GM12878 (cell line): ENCODE measurements around the gene HCAR2. TPM values are rescaled to one million over a fixed set of nuclear protein-coding genes. Genes with fewer than 3 reads are reported as not detected.

Experiments used
- CHD1 ChIP-seq: IDR thresholded peaks from 2 replicates; pipeline ENCODE4 v1.6.1; 2012; ENCODE audit warnings: low read depth, low read length, improper control_type of control experiment
- DPF2 ChIP-seq: fragments of 450-650 bp; IDR thresholded peaks from 2 replicates; pipeline ENCODE4 v1.6.1; 2017; ENCODE audit warnings: mild to moderate bottlenecking
- E2F4 ChIP-seq: IDR thresholded peaks from 2 replicates; pipeline ENCODE4 v1.6.1; 2012; ENCODE audit warnings: low read depth, low read length, improper control_type of control experiment
- FOS ChIP-seq: IDR thresholded peaks from 3 replicates; pipeline ENCODE4 v1.6.1; 2011; ENCODE audit warnings: borderline replicate concordance; ENCODE audit not compliant: insufficient read length; ENCODE audit errors: extremely low read depth
- MEF2A ChIP-seq: IDR thresholded peaks from 2 replicates; pipeline ENCODE4 v1.6.1; 2011; ENCODE audit warnings: low read depth, mild to moderate bottlenecking, low read length, moderate library complexity; ENCODE audit not compliant: insufficient read depth
- MLLT1 ChIP-seq: fragments of 450-650 bp; IDR thresholded peaks from 2 replicates; pipeline ENCODE4 v1.6.1; 2016; ENCODE audit warnings: mild to moderate bottlenecking
- MTA3 ChIP-seq: IDR thresholded peaks from 2 replicates; pipeline ENCODE4 v1.6.1; 2012; ENCODE audit warnings: low read length, inconsistent platforms, borderline replicate concordance
- POU2F2 ChIP-seq: IDR thresholded peaks from 3 replicates; pipeline ENCODE4 v1.6.1; 2011; ENCODE audit warnings: low read depth, mild to moderate bottlenecking, low read length, borderline replicate concordance
- RELA ChIP-seq: fragments of 450-650 bp; IDR thresholded peaks from 2 replicates; pipeline ENCODE4 v1.8.0; 2014; ENCODE audit warnings: borderline replicate concordance; ENCODE audit not compliant: partially characterized antibody
- SREBF2 ChIP-seq: IDR thresholded peaks from 2 replicates; pipeline ENCODE4 v1.6.1; 2012; ENCODE audit warnings: mild to moderate bottlenecking, low read length
- WRNIP1 ChIP-seq: IDR thresholded peaks from 2 replicates; pipeline ENCODE4 v1.6.1; 2011; ENCODE audit warnings: low read depth, low read length, improper control_type of control experiment, borderline replicate concordance
- YY1 ChIP-seq: IDR thresholded peaks from 2 replicates; pipeline ENCODE4 v1.6.1; 2011; ENCODE audit warnings: low read depth, mild to moderate bottlenecking, low read length
- polyA plus RNA-seq, 11 experiments: library from polyadenylated mRNA; depleted of rRNA in 4 of 11; unstranded in 6 of 11; stranded (reverse) in 5 of 11; fragments of >200 nt; fragmentation: Nextera tagmentation in 4 of 11; fragmentation: Illumina TruSeq in 1 of 11; extraction: Ambion mirVana in 4 of 11; extraction: Trizol in 1 of 11; gene quantifications; 1 replicate in 1 of 11; 2 replicates in 10 of 11; pipeline versions ENCODE4 v1.2.1 to v1.2.3, GENCODE V29; 2011 to 2016; ENCODE audit warnings: inconsistent platforms in 2 of 11, missing spikeins in 2 of 11, low read depth in 1 of 11
- total RNA-seq, 4 experiments: library from RNA; depleted of rRNA in 3 of 4; stranded (reverse); fragments of >200 nt in 3 of 4; fragmentation: Illumina TruSeq in 1 of 4; extraction: Trizol in 1 of 4; gene quantifications; 2 replicates each; pipeline versions ENCODE4 v1.2.1 to v1.2.3, GENCODE V29; 2013 to 2021
- TF ChIP-seq, protein P1 (sequence below): fragments of 450-650 bp; IDR thresholded peaks from 2 replicates; pipeline ENCODE4 v1.6.1; 2017; ENCODE audit warnings: mild to moderate bottlenecking
- TF ChIP-seq, protein P2 (sequence below): fragments of 450-650 bp; IDR thresholded peaks from 2 replicates; pipeline ENCODE4 v1.6.1; 2017; ENCODE audit warnings: mild to moderate bottlenecking, moderate library complexity
- TF ChIP-seq, protein P3 (sequence below): fragments of 150-350 bp; IDR thresholded peaks from 2 replicates; pipeline ENCODE4 v1.6.1; 2014; ENCODE audit warnings: mild to moderate bottlenecking, low read depth, low read length
- TF ChIP-seq, protein P4 (sequence below): fragments of 450-650 bp; IDR thresholded peaks from 2 replicates; pipeline ENCODE4 v1.6.1; 2017; ENCODE audit warnings: low read depth, mild to moderate bottlenecking, moderate library complexity

Gene HCAR2
- total and polyA plus RNA-seq, 10 of the 15 experiments (the other 5 are each of a cell fraction or from before 2014, with no cell fraction given), result 0.19 to 0.66 (median 0.35) TPM

DNA sequence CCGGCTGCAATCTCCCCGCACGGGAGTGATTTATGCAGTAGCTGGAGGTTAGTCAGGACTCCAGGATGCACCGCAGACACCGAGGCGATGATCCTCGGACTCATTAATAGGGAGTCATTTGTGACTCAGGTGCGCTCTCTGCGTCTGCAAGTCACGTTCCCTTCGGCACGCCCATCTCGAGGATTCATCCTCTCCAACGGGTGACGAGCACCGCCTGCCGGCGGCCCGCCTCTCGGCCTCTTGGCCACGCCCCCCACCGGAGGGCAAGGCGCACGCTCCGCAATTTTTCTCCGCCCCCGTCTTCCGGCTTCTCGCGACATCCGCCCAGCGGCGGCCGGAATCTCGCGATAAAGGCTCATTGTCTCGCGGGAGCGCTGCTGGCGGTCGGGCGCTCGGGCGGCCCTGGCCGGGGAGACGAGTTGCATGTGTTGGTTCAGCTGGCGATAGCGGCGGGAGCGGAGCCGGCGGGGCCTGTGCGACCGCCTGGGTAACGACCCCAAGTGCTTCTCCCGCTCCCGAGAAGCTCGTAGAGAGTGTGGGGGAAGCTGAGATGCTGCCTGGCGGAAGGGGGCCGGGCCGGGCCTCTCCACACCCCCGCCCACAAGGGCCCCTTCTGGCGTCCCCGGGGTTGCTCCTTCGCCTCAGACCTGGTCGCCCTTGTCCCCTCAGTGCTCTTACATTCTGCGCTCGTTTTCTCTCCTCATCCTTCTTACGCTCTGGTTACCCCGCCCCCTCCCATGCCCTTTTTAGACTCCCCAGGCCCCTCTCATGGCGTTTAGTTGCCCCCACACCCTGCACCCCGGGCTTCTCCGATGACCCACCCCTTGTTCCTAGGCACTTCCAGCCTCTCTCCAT lies 49.5 kb upstream of the HCAR2 start, which contains the start of gene DENR (continued):
- TF ChIP-seq, protein P1, sequence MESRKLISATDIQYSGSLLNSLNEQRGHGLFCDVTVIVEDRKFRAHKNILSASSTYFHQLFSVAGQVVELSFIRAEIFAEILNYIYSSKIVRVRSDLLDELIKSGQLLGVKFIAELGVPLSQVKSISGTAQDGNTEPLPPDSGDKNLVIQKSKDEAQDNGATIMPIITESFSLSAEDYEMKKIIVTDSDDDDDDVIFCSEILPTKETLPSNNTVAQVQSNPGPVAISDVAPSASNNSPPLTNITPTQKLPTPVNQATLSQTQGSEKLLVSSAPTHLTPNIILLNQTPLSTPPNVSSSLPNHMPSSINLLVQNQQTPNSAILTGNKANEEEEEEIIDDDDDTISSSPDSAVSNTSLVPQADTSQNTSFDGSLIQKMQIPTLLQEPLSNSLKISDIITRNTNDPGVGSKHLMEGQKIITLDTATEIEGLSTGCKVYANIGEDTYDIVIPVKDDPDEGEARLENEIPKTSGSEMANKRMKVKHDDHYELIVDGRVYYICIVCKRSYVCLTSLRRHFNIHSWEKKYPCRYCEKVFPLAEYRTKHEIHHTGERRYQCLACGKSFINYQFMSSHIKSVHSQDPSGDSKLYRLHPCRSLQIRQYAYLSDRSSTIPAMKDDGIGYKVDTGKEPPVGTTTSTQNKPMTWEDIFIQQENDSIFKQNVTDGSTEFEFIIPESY, result peak; percentile 89; the same call in 1 of the 2 replicates
- peak; percentile 66; the same call in 2 of the 3 replicates for TF ChIP-seq POU2F2
- no peak for TF ChIP-seq E2F4
- no peak for TF ChIP-seq CHD1
- TF ChIP-seq YY1, result peak; percentile 89
- TF ChIP-seq MTA3, result no peak
- TF ChIP-seq, protein P2, sequence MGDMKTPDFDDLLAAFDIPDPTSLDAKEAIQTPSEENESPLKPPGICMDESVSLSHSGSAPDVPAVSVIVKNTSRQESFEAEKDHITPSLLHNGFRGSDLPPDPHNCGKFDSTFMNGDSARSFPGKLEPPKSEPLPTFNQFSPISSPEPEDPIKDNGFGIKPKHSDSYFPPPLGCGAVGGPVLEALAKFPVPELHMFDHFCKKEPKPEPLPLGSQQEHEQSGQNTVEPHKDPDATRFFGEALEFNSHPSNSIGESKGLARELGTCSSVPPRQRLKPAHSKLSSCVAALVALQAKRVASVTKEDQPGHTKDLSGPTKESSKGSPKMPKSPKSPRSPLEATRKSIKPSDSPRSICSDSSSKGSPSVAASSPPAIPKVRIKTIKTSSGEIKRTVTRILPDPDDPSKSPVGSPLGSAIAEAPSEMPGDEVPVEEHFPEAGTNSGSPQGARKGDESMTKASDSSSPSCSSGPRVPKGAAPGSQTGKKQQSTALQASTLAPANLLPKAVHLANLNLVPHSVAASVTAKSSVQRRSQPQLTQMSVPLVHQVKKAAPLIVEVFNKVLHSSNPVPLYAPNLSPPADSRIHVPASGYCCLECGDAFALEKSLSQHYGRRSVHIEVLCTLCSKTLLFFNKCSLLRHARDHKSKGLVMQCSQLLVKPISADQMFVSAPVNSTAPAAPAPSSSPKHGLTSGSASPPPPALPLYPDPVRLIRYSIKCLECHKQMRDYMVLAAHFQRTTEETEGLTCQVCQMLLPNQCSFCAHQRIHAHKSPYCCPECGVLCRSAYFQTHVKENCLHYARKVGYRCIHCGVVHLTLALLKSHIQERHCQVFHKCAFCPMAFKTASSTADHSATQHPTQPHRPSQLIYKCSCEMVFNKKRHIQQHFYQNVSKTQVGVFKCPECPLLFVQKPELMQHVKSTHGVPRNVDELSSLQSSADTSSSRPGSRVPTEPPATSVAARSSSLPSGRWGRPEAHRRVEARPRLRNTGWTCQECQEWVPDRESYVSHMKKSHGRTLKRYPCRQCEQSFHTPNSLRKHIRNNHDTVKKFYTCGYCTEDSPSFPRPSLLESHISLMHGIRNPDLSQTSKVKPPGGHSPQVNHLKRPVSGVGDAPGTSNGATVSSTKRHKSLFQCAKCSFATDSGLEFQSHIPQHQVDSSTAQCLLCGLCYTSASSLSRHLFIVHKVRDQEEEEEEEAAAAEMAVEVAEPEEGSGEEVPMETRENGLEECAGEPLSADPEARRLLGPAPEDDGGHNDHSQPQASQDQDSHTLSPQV, result peak; percentile 59; the same call in 1 of the 2 replicates
- TF ChIP-seq MEF2A, result peak; percentile 80; the same call in 1 of the 2 replicates
- no peak for TF ChIP-seq WRNIP1
- TF ChIP-seq, protein P3, sequence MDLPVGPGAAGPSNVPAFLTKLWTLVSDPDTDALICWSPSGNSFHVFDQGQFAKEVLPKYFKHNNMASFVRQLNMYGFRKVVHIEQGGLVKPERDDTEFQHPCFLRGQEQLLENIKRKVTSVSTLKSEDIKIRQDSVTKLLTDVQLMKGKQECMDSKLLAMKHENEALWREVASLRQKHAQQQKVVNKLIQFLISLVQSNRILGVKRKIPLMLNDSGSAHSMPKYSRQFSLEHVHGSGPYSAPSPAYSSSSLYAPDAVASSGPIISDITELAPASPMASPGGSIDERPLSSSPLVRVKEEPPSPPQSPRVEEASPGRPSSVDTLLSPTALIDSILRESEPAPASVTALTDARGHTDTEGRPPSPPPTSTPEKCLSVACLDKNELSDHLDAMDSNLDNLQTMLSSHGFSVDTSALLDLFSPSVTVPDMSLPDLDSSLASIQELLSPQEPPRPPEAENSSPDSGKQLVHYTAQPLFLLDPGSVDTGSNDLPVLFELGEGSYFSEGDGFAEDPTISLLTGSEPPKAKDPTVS, result peak; percentile 55; the same call in 1 of the 2 replicates
- TF ChIP-seq DPF2, result no peak; the same call in 1 of the 2 replicates
- no peak for TF ChIP-seq SREBF2
- TF ChIP-seq RELA, result peak; percentile 74
- TF ChIP-seq FOS, result no peak
- TF ChIP-seq, protein P4, sequence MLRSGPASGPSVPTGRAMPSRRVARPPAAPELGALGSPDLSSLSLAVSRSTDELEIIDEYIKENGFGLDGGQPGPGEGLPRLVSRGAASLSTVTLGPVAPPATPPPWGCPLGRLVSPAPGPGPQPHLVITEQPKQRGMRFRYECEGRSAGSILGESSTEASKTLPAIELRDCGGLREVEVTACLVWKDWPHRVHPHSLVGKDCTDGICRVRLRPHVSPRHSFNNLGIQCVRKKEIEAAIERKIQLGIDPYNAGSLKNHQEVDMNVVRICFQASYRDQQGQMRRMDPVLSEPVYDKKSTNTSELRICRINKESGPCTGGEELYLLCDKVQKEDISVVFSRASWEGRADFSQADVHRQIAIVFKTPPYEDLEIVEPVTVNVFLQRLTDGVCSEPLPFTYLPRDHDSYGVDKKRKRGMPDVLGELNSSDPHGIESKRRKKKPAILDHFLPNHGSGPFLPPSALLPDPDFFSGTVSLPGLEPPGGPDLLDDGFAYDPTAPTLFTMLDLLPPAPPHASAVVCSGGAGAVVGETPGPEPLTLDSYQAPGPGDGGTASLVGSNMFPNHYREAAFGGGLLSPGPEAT, result peak; percentile 51; the same call in 1 of the 2 replicates
- TF ChIP-seq MLLT1, result 0 out of 2 replicates have a peak, but pooled peaks have one; percentile 50
